ENCODE measurements around the gene FIGLA. TPM values are rescaled to one million over a fixed set of nuclear protein-coding genes. Genes with fewer than 3 reads are reported as not detected.
A peak's percentile ranks its signal among the peaks of the same experiment; 100 is the strongest.

FIGLA gene
- total and polyA plus RNA-seq, 2 of the 8 experiments (the other 6 are each of a cell fraction or from before 2014, with no cell fraction given): not detected

DNA sequence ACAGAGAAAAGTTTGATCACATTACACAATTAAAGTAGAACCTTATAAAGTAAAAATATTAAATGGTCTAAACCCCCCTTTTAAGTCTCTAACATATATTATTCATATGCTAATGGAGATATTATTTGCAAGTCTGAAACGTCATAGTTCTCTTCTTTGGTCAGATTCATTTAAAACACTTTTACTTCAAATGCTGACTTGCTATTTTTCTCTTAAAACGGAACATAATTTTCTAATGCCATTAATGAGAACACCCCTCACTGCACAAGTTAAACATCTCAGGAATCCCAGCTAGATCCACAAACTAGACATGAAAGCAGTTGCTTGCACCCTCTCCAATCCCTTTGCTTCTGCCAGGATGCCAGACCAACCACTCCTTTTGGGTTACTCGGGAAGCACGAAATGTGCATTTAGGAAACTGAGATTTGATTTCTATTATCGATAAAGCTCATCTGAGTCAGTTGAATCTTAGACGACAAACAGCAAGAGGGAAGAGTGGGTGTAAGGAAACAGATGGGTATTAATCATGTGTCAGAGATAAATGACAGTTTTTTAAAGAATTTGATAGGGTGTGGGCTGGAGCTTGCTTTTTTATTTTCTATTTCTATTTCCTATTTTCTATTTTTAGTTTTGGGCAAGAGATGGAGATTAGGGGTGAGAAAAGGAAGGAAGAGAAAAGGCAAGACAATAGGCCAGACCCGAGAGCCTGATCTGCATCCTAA is 23.9 kb downstream of the FIGLA start:
- H4K20me1 ChIP-seq (replicated peaks in 1 of 2; ENCODE audit: control insufficient read depth in 1 of 2, insufficient read depth in 2 of 2, low read length in 2 of 2): peaks cover 4 to 5% of the 10 kb centered on the region in 2 experiments
- peak overlapping the region; percentile 72; the same call in 1 of the 2 replicates for H2BK12ac ChIP-seq (ENCODE audit: low read depth, low read length)
- H3K23me2 ChIP-seq (ENCODE audit: low read depth, low read length): peaks cover 3% of the 10 kb centered on the region
- POLR2A ChIA-PET (ENCODE audit: partially characterized antibody): interaction anchor here (0.7 to 2.1 kb wide), 4 partner anchors 12 to 77 kb away, joined by 3 to 7 read pairs (median 4); no protein-coding TSS in a partner anchor
- peak overlapping the region; percentile 58; the same call in 1 of the 2 replicates for H3K27ac ChIP-seq (ENCODE audit: low read depth, low read length)
- DNase-seq (ENCODE audit: low read depth in 1 of 2, low spot score in 2 of 2) (no peak), FAIRE-seq (peak; percentile 85)
- H3K56ac ChIP-seq (replicated peaks; ENCODE audit: insufficient read length, low read depth, low read length): peak overlapping the region; percentile 80
- peak overlapping the region; percentile 96; the same call in 1 of the 2 replicates for H2BK20ac ChIP-seq (ENCODE audit: low read length)
- TF ChIP-seq SIN3A (conservative IDR thresholded peaks at IDR 0.05 in 1 of 2, IDR thresholded peaks at IDR 0.05 in 1 of 2; ENCODE audit: low read depth in 1 of 2, low read length in 2 of 2): 0 out of 4 replicates have a peak, but pooled peaks of 1 of the 2 experiments have one; percentile 37
- no peak for TF ChIP-seq JUN (IDR thresholded peaks at IDR 0.05; ENCODE audit: low read depth, low read length)
- H3K18ac ChIP-seq (ENCODE audit: extremely low read depth, low read length): peak overlapping the region; percentile 97
- peak overlapping the region; percentile 98 for H2BK120ac ChIP-seq (replicated peaks; ENCODE audit: low read depth, low read length)
- H3K4ac ChIP-seq (replicated peaks; ENCODE audit: insufficient read length, low read depth, low read length): peak overlapping the region; percentile 99
- no peaks in the 10 kb centered on the region for H3K36me3 ChIP-seq (ENCODE audit: control insufficient read depth in 2 of 4, insufficient read depth in 4 of 4, low read length in 3 of 4)
- peaks cover 8 to 25% (median 16%) of the 10 kb centered on the region in 4 experiments; a peak in 6 of 7 replicates for H3K4me1 ChIP-seq (replicated peaks in 1 of 4; ENCODE audit: control insufficient read depth in 3 of 4, insufficient read depth in 4 of 4, low read length in 3 of 4)
- no peaks in the 10 kb centered on the region for H3K27me3 ChIP-seq (replicated peaks in 1 of 4; ENCODE audit: control insufficient read depth in 3 of 4, extremely low read depth in 1 of 4, insufficient read depth in 3 of 4, low read length in 3 of 4)
- no peak overlapping the region for H3K23ac ChIP-seq (ENCODE audit: insufficient read length)
- no peak overlapping the region for H2BK15ac ChIP-seq (ENCODE audit: low read length)
- H3K9ac ChIP-seq (replicated peaks in 1 of 4; ENCODE audit: extremely low read depth in 1 of 4, low read depth in 3 of 4, low read length in 3 of 4): peak overlapping the region; percentile 56 to 82 (median 74); a peak in 6 of 7 replicates
- peaks cover 23 to 54% of the 10 kb centered on the region in 2 experiments for H3K79me2 ChIP-seq (ENCODE audit: control insufficient read depth in 1 of 2, insufficient read depth in 2 of 2, low read length in 2 of 2)
- peak overlapping the region; percentile 94 to 96 for H3K4me2 ChIP-seq (ENCODE audit: insufficient read depth in 1 of 2, low read depth in 2 of 2, low read length in 2 of 2)
- no peak overlapping the region for H2AFZ ChIP-seq (ENCODE audit: low read length)
- CTCF ChIA-PET (ENCODE audit: partially characterized antibody): interaction anchor here (0.6 to 1.2 kb wide), 7 partner anchors 18 to 605 kb away, joined by 3 to 5 read pairs (median 3); no protein-coding TSS in a partner anchor
- 0 out of 2 replicates have a peak, but pooled peaks cover 3% of the 10 kb centered on the region for H3K79me1 ChIP-seq (ENCODE audit: low read depth, low read length)
- WGBS, 2 experiments (ENCODE audit: extremely low coverage in 1 of 2, insufficient coverage in 1 of 2, insufficient read length in 1 of 2, insufficient replicate concordance in 2 of 2, low coverage in 1 of 2, low lambda C conversion rate in 2 of 2, missing lambda C conversion rate in 1 of 2): 7% methylated on average over 6 of the region's 7 CpGs; no CpG with 5 or more reads in 1 of the 2 experiments
- no peaks in the 10 kb centered on the region for H3K9me3 ChIP-seq (ENCODE audit: insufficient read depth in 2 of 2, low read depth in 1 of 2, low read length in 1 of 2)
- H3K4me3 ChIP-seq (ENCODE audit: extremely low read depth in 1 of 4, insufficient read depth in 2 of 4, low read depth in 3 of 4, low read length in 4 of 4): peak overlapping the region; percentile 67 to 86 (median 84)
- H4K8ac ChIP-seq (ENCODE audit: extremely low read depth, insufficient read depth, low read length): no peak overlapping the region
- H4K91ac ChIP-seq (replicated peaks; ENCODE audit: insufficient read length, low read length): peak overlapping the region; percentile 98
- peak overlapping the region; percentile 94 for H3K14ac ChIP-seq (ENCODE audit: insufficient read length)
- peak overlapping the region; percentile 92 for H4K5ac ChIP-seq (ENCODE audit: insufficient read length, low read depth, low read length)
- H2AK5ac ChIP-seq (ENCODE audit: low read depth, low read length): peak overlapping the region; percentile 84; the same call in 1 of the 2 replicates
- H2BK5ac ChIP-seq (ENCODE audit: low read depth, low read length): peak overlapping the region; percentile 95; the same call in 1 of the 2 replicates
